Fibroblast of lung (primary cell): ENCODE results near the gene CLTCL1. TPM values are rescaled to one million over a fixed set of nuclear protein-coding genes. Genes with fewer than 3 reads are reported as not detected.

Experiments
- DNase-seq, 2 donors: peaks; one replicate each; pipeline versions ENCODE4 v3.0.0 to v3.0.0-alpha.2; 2010; ENCODE audit warnings: low read depth in 2 of 2
- H2AFZ ChIP-seq: 2 replicates; pipeline ENCODE4 v1.5.1; 2012; ENCODE audit warnings: low read length, control low read depth, inconsistent platforms
- H3K27ac ChIP-seq: 2 replicates; pipeline ENCODE4 v1.5.1; 2011; ENCODE audit warnings: low read length, control low read depth; ENCODE audit not compliant: insufficient read depth
- H3K27me3 ChIP-seq: 2 replicates; pipeline ENCODE4 v1.5.1; 2011; ENCODE audit warnings: mild to moderate bottlenecking, low read length; ENCODE audit not compliant: control insufficient read depth, insufficient read depth
- H3K36me3 ChIP-seq: 2 replicates; pipeline ENCODE4 v1.5.1; 2011; ENCODE audit warnings: low read length; ENCODE audit not compliant: control insufficient read depth, insufficient read depth
- H3K4me1 ChIP-seq: 2 replicates; pipeline ENCODE4 v1.5.1; 2011; ENCODE audit warnings: low read length; ENCODE audit not compliant: control insufficient read depth, insufficient read depth; ENCODE audit errors: extremely low read depth
- H3K4me2 ChIP-seq: 2 replicates; pipeline ENCODE4 v1.5.1; 2011; ENCODE audit warnings: low read length, control low read depth; ENCODE audit not compliant: insufficient read depth; ENCODE audit errors: extremely low read depth
- H3K4me3 ChIP-seq, 4 experiments: fragments of 200-600 bp in 1 of 4; sonication (generic) in 1 of 4; replicated peaks in 1 of 4; 2 replicates each; pipeline ENCODE4 v1.5.1; 2011 to 2016; ENCODE audit warnings: low read length in 4 of 4, low read depth in 3 of 4, mild to moderate bottlenecking in 3 of 4, control low read depth in 2 of 4, inconsistent platforms in 1 of 4, mixed read lengths in 1 of 4; ENCODE audit not compliant: insufficient read depth in 1 of 4; ENCODE audit errors: control extremely low read depth in 1 of 4
- H3K79me2 ChIP-seq: 2 replicates; pipeline ENCODE4 v1.5.1; 2012; ENCODE audit warnings: mild to moderate bottlenecking, low read length, inconsistent platforms; ENCODE audit not compliant: control insufficient read depth, insufficient read depth
- H3K9ac ChIP-seq: 2 replicates; pipeline ENCODE4 v1.5.1; 2011; ENCODE audit warnings: mild to moderate bottlenecking, low read length, control low read depth; ENCODE audit not compliant: insufficient read depth
- H3K9me3 ChIP-seq: 2 replicates; pipeline ENCODE4 v1.5.1; 2012; ENCODE audit warnings: low read depth, low read length; ENCODE audit not compliant: control insufficient read depth, insufficient read depth
- H4K20me1 ChIP-seq: 2 replicates; pipeline ENCODE4 v1.5.1; 2011; ENCODE audit warnings: low read length; ENCODE audit not compliant: control insufficient read depth, insufficient read depth; ENCODE audit errors: extremely low read depth
- CTCF ChIP-seq, 2 donors: IDR thresholded peaks in 1 of 2; conservative IDR thresholded peaks in 1 of 2; 1 replicate in 1 of 2; 2 replicates in 1 of 2; pipeline ENCODE4 v1.5.1; 2011 to 2012; ENCODE audit warnings: low read length in 2 of 2, control low read depth in 1 of 2, inconsistent platforms in 1 of 2, low read depth in 1 of 2, mild to moderate bottlenecking in 1 of 2
- EZH2 ChIP-seq: IDR thresholded peaks from 2 replicates; pipeline ENCODE4 v1.5.1; 2012; ENCODE audit warnings: low read length, control low read depth, mild to moderate bottlenecking; ENCODE audit errors: missing control alignments
- polyA plus RNA-seq, 2 donors: library from polyadenylated mRNA; depleted of rRNA in 1 of 2; stranded (reverse) in 1 of 2; unstranded in 1 of 2; fragments of >200 nt; gene quantifications; 2 replicates each; pipeline ENCODE4 v1.2.1, GENCODE V29; 2011 to 2012; ENCODE audit warnings: missing spikeins in 1 of 2
- total RNA-seq: library from RNA; depleted of rRNA; stranded (reverse); fragments of >200 nt; gene quantifications from 2 replicates; pipeline ENCODE4 v1.2.1, GENCODE V29; 2014

CLTCL1 gene
- total and polyA plus RNA-seq, 2 donors (not counting 1 experiment from before 2014, with no cell fraction given): 6.5 to 13.4 TPM

GRCh38 chr22:19218541-19219233 lies 72.8 kb downstream of the CLTCL1 start:
- no peak overlapping the region for H3K4me2 ChIP-seq
- no peaks in the 10 kb centered on the region for H3K27me3 ChIP-seq
- no peaks in the 10 kb centered on the region for H3K9me3 ChIP-seq
- H3K27ac ChIP-seq: no peak overlapping the region
- peaks cover 2% of the 10 kb centered on the region for H3K36me3 ChIP-seq
- no peak overlapping the region for H2AFZ ChIP-seq
- H3K4me3 ChIP-seq: no peak overlapping the region
- no peaks in the 10 kb centered on the region for H3K79me2 ChIP-seq
- no peak overlapping the region for H3K9ac ChIP-seq
- TF ChIP-seq EZH2: no peak
- TF ChIP-seq CTCF (conservative IDR thresholded peaks at IDR 0.05 in 1 of 2, IDR thresholded peaks at IDR 0.05 in 1 of 2; ENCODE audit: low read depth in 1 of 2, low read length in 2 of 2): no peak
- no peaks in the 10 kb centered on the region for H3K4me1 ChIP-seq
- no peaks in the 10 kb centered on the region for H4K20me1 ChIP-seq
- DNase-seq: no peak

GRCh38 chr22:19216579-19216978 lies 74.9 kb downstream of the CLTCL1 start:
- TF ChIP-seq CTCF (conservative IDR thresholded peaks at IDR 0.05 in 1 of 2, IDR thresholded peaks at IDR 0.05 in 1 of 2; ENCODE audit: low read depth in 1 of 2, low read length in 2 of 2): no peak
- TF ChIP-seq EZH2: no peak
- Histone ChIP-seq H3K36me3 (peaks cover 2% of the 10 kb centered on the region), H3K4me3 (no peak overlapping the region), H3K79me2 (no peaks in the 10 kb centered on the region), H2AFZ (no peak overlapping the region), H3K4me2 (no peak overlapping the region), H3K4me1 (no peaks in the 10 kb centered on the region), H3K9me3 (no peaks in the 10 kb centered on the region), H3K27ac (no peak overlapping the region), H3K27me3 (no peaks in the 10 kb centered on the region), H4K20me1 (no peaks in the 10 kb centered on the region), H3K9ac (no peak overlapping the region)
- no peak for DNase-seq

GRCh38 chr22:19215360-19215759 lies 76.2 kb downstream of the CLTCL1 start:
- no peaks in the 10 kb centered on the region for H3K79me2 ChIP-seq
- no peak overlapping the region for H3K27ac ChIP-seq
- no peaks in the 10 kb centered on the region for H3K36me3 ChIP-seq
- no peak for TF ChIP-seq CTCF (conservative IDR thresholded peaks at IDR 0.05 in 1 of 2, IDR thresholded peaks at IDR 0.05 in 1 of 2; ENCODE audit: low read depth in 1 of 2, low read length in 2 of 2)
- TF ChIP-seq EZH2: no peak
- H2AFZ ChIP-seq: no peak overlapping the region
- DNase-seq: no peak
- no peaks in the 10 kb centered on the region for H4K20me1 ChIP-seq
- no peak overlapping the region for H3K4me3 ChIP-seq
- H3K9me3 ChIP-seq: no peaks in the 10 kb centered on the region
- H3K4me2 ChIP-seq: no peak overlapping the region
- no peaks in the 10 kb centered on the region for H3K27me3 ChIP-seq
- no peaks in the 10 kb centered on the region for H3K4me1 ChIP-seq
- H3K9ac ChIP-seq: no peak overlapping the region
